H1 (cell line): ENCODE data around the gene FA2H.

Experiments used
- ATF3 ChIP-seq: IDR thresholded peaks from 2 replicates; pipeline ENCODE4 v1.6.1; 2011; ENCODE audit warnings: low read depth, mild to moderate bottlenecking, low read length; ENCODE audit not compliant: insufficient read depth
- CTCF ChIP-seq, 3 experiments: IDR thresholded peaks; 1 replicate in 2 of 3; 2 replicates in 1 of 3; pipeline versions ENCODE4 v1.5.1 to v1.6.1; 2011; ENCODE audit warnings: low read length in 3 of 3, mild to moderate bottlenecking in 3 of 3, inconsistent platforms in 2 of 3, low read depth in 1 of 3, moderate library complexity in 1 of 3; ENCODE audit not compliant: insufficient read depth in 1 of 3; ENCODE audit errors: control extremely low read depth in 1 of 3
- EZH2 ChIP-seq: fragments of 200-600 bp; sonication (generic); IDR thresholded peaks from 2 replicates; pipeline ENCODE4 v1.7.1; 2012; ENCODE audit warnings: low read depth, mild to moderate bottlenecking, moderate library complexity, low read length, inconsistent platforms; ENCODE audit not compliant: severe bottlenecking
- JUN ChIP-seq: IDR thresholded peaks from 2 replicates; pipeline ENCODE4 v1.6.1; 2011; ENCODE audit warnings: low read depth, mild to moderate bottlenecking, improper control_type of control experiment, low read length
- JUND ChIP-seq: IDR thresholded peaks from 2 replicates; pipeline ENCODE4 v1.6.1; 2011; ENCODE audit warnings: mild to moderate bottlenecking, improper control_type of control experiment, low read length
- MAFK ChIP-seq: IDR thresholded peaks from 2 replicates; pipeline ENCODE4 v1.6.1; 2012; ENCODE audit warnings: low read depth, mild to moderate bottlenecking, improper control_type of control experiment, low read length
- POLR2A ChIP-seq, 2 experiments: IDR thresholded peaks; 1 replicate in 1 of 2; 2 replicates in 1 of 2; pipeline ENCODE4 v1.6.1; 2011; ENCODE audit warnings: low read depth in 2 of 2, low read length in 2 of 2, mild to moderate bottlenecking in 2 of 2; ENCODE audit errors: control extremely low read depth in 1 of 2
- POLR2AphosphoS5 ChIP-seq: IDR thresholded peaks from 2 replicates; pipeline ENCODE4 v1.6.1; 2011; ENCODE audit warnings: low read depth, low read length
- RNF2 ChIP-seq: fragments of 200-900, 300-1000 bp; sonication (generic); IDR thresholded peaks from 2 replicates; pipeline ENCODE4 v1.7.1; 2016; ENCODE audit warnings: borderline replicate concordance, low read depth, mild to moderate bottlenecking, antibody characterized with exemption, low read length; ENCODE audit not compliant: poor library complexity, severe bottlenecking; ENCODE audit errors: missing control alignments
- TCF12 ChIP-seq: IDR thresholded peaks from 2 replicates; pipeline ENCODE4 v1.6.1; 2011; ENCODE audit warnings: low read depth, mild to moderate bottlenecking, low read length
- YY1 ChIP-seq: IDR thresholded peaks from 2 replicates; pipeline ENCODE4 v1.6.1; 2011; ENCODE audit warnings: low read depth, mild to moderate bottlenecking, low read length
- ZNF274 ChIP-seq: IDR thresholded peaks from 2 replicates; pipeline ENCODE4 v1.7.0; 2012; ENCODE audit warnings: low read length, borderline replicate concordance; ENCODE audit errors: extremely low read depth

DNA sequence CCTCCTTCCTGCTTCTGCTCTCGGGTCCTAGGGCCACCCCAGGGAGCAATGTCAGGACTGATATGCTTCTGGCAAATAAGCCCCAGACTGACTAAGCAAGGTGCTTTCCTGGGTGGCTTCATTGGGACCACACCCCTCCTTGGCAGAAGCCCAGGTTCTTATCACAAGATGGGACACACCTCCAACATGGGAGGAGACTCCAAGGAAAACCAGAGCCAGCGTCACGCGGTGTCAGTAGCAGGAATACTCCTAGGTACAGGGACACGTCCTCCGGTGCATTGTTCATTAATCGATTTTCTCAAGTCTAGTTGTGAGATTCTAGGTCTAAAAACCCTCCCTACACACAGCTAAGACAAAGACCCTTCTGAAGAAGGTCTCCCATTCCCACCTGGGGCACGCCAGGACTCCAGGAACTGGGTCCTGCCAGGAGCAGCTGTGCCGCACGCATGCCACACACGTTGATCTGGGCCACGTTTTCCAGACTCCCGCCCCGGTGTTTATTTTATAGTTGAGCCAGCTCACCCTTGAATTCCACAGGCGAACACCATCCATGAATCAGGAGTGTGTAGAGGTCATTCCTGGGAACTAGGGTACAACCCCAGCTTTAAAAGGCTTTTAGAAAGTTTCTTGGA, 30.8 kb downstream of the FA2H start:
- TF ChIP-seq YY1 = no peak
- TF ChIP-seq JUND = no peak
- TF ChIP-seq JUN = no peak
- no peak for TF ChIP-seq CTCF (IDR thresholded peaks at IDR 0.05; ENCODE audit: control extremely low read depth in 1 of 3, insufficient read depth in 1 of 3, low read depth in 1 of 3, low read length in 3 of 3)
- TF ChIP-seq POLR2A (IDR thresholded peaks at IDR 0.05; ENCODE audit: control extremely low read depth in 1 of 2, low read depth in 2 of 2, low read length in 2 of 2) = no peak
- no peak for TF ChIP-seq POLR2AphosphoS5
- no peak for TF ChIP-seq MAFK
- no peak for TF ChIP-seq TCF12
- TF ChIP-seq ZNF274 = no peak
- TF ChIP-seq ATF3 = no peak
- TF ChIP-seq RNF2 = no peak
- no peak for TF ChIP-seq EZH2
